KMS-11 (cell line): ENCODE data around the gene PARD3B.

Source experiments
- H2AFZ ChIP-seq: fragments of 200-600 bp; sonication (generic); 2 replicates; pipeline ENCODE4 v1.6.1; 2016; ENCODE audit warnings: antibody characterized with exemption, mixed run types, low read depth
- H3K27ac ChIP-seq: fragments of 200-600 bp; sonication (generic); 2 replicates; pipeline ENCODE4 v1.6.1; 2016; ENCODE audit warnings: mild to moderate bottlenecking, mixed run types
- H3K27me3 ChIP-seq: fragments of 200-600 bp; sonication (generic); 2 replicates; pipeline ENCODE4 v1.6.1; 2017; ENCODE audit warnings: mild to moderate bottlenecking, low read depth, mixed run types, moderate library complexity; ENCODE audit not compliant: insufficient read depth
- H3K36me3 ChIP-seq: fragments of 200-600 bp; sonication (generic); 2 replicates; pipeline ENCODE4 v1.6.1; 2017; ENCODE audit warnings: mild to moderate bottlenecking, mixed run types; ENCODE audit not compliant: insufficient read depth
- H3K4me1 ChIP-seq: fragments of 200-600 bp; sonication (generic); 2 replicates; pipeline ENCODE4 v1.6.1; 2016; ENCODE audit warnings: mild to moderate bottlenecking, low read depth, mixed run types; ENCODE audit not compliant: poor library complexity, severe bottlenecking
- H3K4me2 ChIP-seq: fragments of 200-600 bp; sonication (generic); 2 replicates; pipeline ENCODE4 v1.7.0; 2016; ENCODE audit warnings: mild to moderate bottlenecking, mixed run types
- H3K4me3 ChIP-seq: fragments of 200-600 bp; sonication (generic); IDR thresholded peaks from 2 replicates; pipeline ENCODE4 v1.6.1; 2017; ENCODE audit warnings: low read depth, low read length, mixed read lengths; ENCODE audit not compliant: insufficient read depth
- H3K79me2 ChIP-seq: fragments of 200-600 bp; sonication (generic); 2 replicates; pipeline ENCODE4 v1.6.1; 2016; ENCODE audit warnings: low read depth, mixed run types; ENCODE audit not compliant: insufficient read depth
- H3K9ac ChIP-seq: fragments of 200-600 bp; sonication (generic); 2 replicates; pipeline ENCODE4 v1.6.1; 2016; ENCODE audit warnings: mild to moderate bottlenecking, mixed run types
- H4K20me1 ChIP-seq: fragments of 200-600 bp; sonication (generic); 2 replicates; pipeline ENCODE4 v1.6.1; 2016; ENCODE audit warnings: mild to moderate bottlenecking, mixed run types; ENCODE audit not compliant: insufficient read depth
- CTCF ChIP-seq: fragments of 200-600 bp; sonication (generic); conservative IDR thresholded peaks from 2 replicates; pipeline ENCODE4 v1.6.1; 2017; ENCODE audit warnings: low read depth, mild to moderate bottlenecking, antibody characterized with exemption, low read length, moderate library complexity, mixed read lengths

Gene PARD3B

GRCh38 chr2:205462681-205463345, 917.5 kb downstream of the PARD3B start:
- Histone ChIP-seq H3K27ac (no peak overlapping the region), H3K4me2 (no peak overlapping the region), H3K4me1 (peaks cover 9% of the 10 kb centered on the region), H4K20me1 (no peaks in the 10 kb centered on the region), H3K27me3 (no peaks in the 10 kb centered on the region), H3K9ac (no peak overlapping the region), H3K4me3 (no peak overlapping the region), H2AFZ (no peak overlapping the region), H3K36me3 (no peaks in the 10 kb centered on the region), H3K79me2 (no peaks in the 10 kb centered on the region)
- TF ChIP-seq CTCF, result no peak

GRCh38 chr2:205463466-205464025, 918.3 kb downstream of the PARD3B start:
- Histone ChIP-seq H3K27ac (no peak overlapping the region), H3K4me1 (peaks cover 9% of the 10 kb centered on the region), H3K27me3 (no peaks in the 10 kb centered on the region), H3K9ac (no peak overlapping the region), H3K4me3 (no peak overlapping the region), H3K79me2 (no peaks in the 10 kb centered on the region), H3K36me3 (no peaks in the 10 kb centered on the region), H3K4me2 (no peak overlapping the region), H2AFZ (no peak overlapping the region), H4K20me1 (no peaks in the 10 kb centered on the region)
- no peak for TF ChIP-seq CTCF

GRCh38 chr2:205464681-205465080, 919.4 kb downstream of the PARD3B start:
- no peak for TF ChIP-seq CTCF
- no peak overlapping the region for H3K27ac ChIP-seq
- H3K4me2 ChIP-seq, result no peak overlapping the region

GRCh38 chr2:205465791-205466190, 920.5 kb downstream of the PARD3B start:
- H3K9ac ChIP-seq, result no peak overlapping the region
- no peaks in the 10 kb centered on the region for H4K20me1 ChIP-seq
- no peaks in the 10 kb centered on the region for H3K27me3 ChIP-seq
- no peak overlapping the region for H3K4me2 ChIP-seq
- no peaks in the 10 kb centered on the region for H3K79me2 ChIP-seq
- no peak overlapping the region for H3K4me3 ChIP-seq
- H3K4me1 ChIP-seq, result peaks cover 9% of the 10 kb centered on the region
- no peak overlapping the region for H2AFZ ChIP-seq
- no peak overlapping the region for H3K27ac ChIP-seq
- TF ChIP-seq CTCF, result no peak
- H3K36me3 ChIP-seq, result no peaks in the 10 kb centered on the region

More at GRCh38 chr2:205464681-205465080, 919.4 kb downstream of the PARD3B start:
- no peaks in the 10 kb centered on the region for H4K20me1 ChIP-seq
- peaks cover 9% of the 10 kb centered on the region for H3K4me1 ChIP-seq
- H3K9ac ChIP-seq, result no peak overlapping the region
- no peak overlapping the region for H3K4me3 ChIP-seq
- H3K27me3 ChIP-seq, result no peaks in the 10 kb centered on the region
- no peaks in the 10 kb centered on the region for H3K79me2 ChIP-seq
- no peak overlapping the region for H2AFZ ChIP-seq
- H3K36me3 ChIP-seq, result no peaks in the 10 kb centered on the region
